ENCODE measurements around the gene GPC6. TPM values are rescaled to one million over a fixed set of nuclear protein-coding genes. Genes with fewer than 3 reads are reported as not detected.

GPC6 gene
- total and polyA plus RNA-seq, 9 of the 15 experiments (the other 6 are each of a cell fraction or from before 2014, with no cell fraction given) = under 0.01 to 0.20 (median 0.01) TPM; not detected in 4

DNA sequence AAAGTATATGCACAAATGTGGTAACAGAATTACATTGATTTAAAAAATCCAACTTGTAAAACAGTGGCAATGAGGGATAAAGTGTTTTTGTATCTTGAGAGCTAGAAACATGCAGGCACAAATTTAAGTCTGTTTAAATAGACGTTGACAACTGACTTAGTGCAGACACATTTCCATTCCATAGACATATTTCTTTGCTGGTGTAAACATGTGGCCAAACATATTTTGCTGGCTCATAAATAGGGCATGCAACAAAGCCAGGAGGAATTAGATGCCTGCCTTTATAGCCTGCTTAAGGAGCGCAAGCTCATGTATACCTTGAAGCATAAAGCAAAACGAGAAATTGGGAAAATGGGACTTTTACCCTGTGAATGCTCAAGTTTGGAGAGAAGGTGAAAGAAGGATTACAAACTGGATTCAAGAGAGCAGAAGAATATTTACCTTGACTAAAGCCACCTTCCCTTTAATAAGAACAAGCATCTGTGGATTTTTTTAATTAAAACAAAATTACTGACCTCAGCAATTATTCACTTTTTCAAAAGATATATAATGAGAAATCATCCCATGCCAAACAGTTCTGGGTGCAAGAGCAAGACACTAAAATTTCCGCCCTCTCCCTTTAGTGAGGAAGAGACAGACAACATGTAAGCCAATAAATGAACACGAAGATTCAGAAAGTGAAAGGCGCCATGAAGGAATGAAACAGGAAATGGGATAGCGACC, 1181.9 kb downstream of the GPC6 start (continued):
- TF ChIP-seq FOXP1 (CRISPR knock-in tag; IDR thresholded peaks at IDR 0.05) = no peak
- no peak for TF ChIP-seq POLR2A (conservative IDR thresholded peaks at IDR 0.05)
- TF ChIP-seq ZNF75A (CRISPR knock-in tag; IDR thresholded peaks at IDR 0.05) = no peak
- TF ChIP-seq ZFP30 (CRISPR knock-in tag; IDR thresholded peaks at IDR 0.05; ENCODE audit: borderline replicate concordance) = no peak
- 0 out of 2 replicates have a peak, but pooled peaks have one; percentile 24 for TF ChIP-seq GABPA (tag; conservative IDR thresholded peaks at IDR 0.05; ENCODE audit: low read depth)
- no peak for TF ChIP-seq ZNF583 (CRISPR knock-in tag; IDR thresholded peaks at IDR 0.05)
- no peak for TF ChIP-seq TCF7 (IDR thresholded peaks at IDR 0.05; ENCODE audit: borderline replicate concordance)
- TF ChIP-seq, protein P1, sequence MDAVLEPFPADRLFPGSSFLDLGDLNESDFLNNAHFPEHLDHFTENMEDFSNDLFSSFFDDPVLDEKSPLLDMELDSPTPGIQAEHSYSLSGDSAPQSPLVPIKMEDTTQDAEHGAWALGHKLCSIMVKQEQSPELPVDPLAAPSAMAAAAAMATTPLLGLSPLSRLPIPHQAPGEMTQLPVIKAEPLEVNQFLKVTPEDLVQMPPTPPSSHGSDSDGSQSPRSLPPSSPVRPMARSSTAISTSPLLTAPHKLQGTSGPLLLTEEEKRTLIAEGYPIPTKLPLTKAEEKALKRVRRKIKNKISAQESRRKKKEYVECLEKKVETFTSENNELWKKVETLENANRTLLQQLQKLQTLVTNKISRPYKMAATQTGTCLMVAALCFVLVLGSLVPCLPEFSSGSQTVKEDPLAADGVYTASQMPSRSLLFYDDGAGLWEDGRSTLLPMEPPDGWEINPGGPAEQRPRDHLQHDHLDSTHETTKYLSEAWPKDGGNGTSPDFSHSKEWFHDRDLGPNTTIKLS (IDR thresholded peaks at IDR 0.05; ENCODE audit: borderline replicate concordance, low read depth) = no peak
- TF ChIP-seq, protein P2, sequence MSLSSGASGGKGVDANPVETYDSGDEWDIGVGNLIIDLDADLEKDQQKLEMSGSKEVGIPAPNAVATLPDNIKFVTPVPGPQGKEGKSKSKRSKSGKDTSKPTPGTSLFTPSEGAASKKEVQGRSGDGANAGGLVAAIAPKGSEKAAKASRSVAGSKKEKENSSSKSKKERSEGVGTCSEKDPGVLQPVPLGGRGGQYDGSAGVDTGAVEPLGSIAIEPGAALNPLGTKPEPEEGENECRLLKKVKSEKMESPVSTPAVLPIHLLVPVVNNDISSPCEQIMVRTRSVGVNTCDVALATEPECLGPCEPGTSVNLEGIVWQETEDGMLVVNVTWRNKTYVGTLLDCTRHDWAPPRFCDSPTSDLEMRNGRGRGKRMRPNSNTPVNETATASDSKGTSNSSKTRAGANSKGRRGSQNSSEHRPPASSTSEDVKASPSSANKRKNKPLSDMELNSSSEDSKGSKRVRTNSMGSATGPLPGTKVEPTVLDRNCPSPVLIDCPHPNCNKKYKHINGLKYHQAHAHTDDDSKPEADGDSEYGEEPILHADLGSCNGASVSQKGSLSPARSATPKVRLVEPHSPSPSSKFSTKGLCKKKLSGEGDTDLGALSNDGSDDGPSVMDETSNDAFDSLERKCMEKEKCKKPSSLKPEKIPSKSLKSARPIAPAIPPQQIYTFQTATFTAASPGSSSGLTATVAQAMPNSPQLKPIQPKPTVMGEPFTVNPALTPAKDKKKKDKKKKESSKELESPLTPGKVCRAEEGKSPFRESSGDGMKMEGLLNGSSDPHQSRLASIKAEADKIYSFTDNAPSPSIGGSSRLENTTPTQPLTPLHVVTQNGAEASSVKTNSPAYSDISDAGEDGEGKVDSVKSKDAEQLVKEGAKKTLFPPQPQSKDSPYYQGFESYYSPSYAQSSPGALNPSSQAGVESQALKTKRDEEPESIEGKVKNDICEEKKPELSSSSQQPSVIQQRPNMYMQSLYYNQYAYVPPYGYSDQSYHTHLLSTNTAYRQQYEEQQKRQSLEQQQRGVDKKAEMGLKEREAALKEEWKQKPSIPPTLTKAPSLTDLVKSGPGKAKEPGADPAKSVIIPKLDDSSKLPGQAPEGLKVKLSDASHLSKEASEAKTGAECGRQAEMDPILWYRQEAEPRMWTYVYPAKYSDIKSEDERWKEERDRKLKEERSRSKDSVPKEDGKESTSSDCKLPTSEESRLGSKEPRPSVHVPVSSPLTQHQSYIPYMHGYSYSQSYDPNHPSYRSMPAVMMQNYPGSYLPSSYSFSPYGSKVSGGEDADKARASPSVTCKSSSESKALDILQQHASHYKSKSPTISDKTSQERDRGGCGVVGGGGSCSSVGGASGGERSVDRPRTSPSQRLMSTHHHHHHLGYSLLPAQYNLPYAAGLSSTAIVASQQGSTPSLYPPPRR (CRISPR knock-in tag; IDR thresholded peaks at IDR 0.05; ENCODE audit: borderline replicate concordance) = no peak
- TF ChIP-seq CXXC5 (CRISPR knock-in tag; IDR thresholded peaks at IDR 0.05) = no peak
- TF ChIP-seq RBM22 (IDR thresholded peaks at IDR 0.05; ENCODE audit: low read depth, low read length, poor library complexity, severe bottlenecking) = no peak
- peak; percentile 51; the same call in 1 of the 2 replicates for TF ChIP-seq C11orf30 (IDR thresholded peaks at IDR 0.05; ENCODE audit: low read depth)
